ENCODE results near the gene SPDYE2.
"Not testable (repeated sequence)": the region's sequence is repeated elsewhere in the genome, so short reads cannot be mapped to it uniquely, and the experiment has no call there.

Gene SPDYE2

GRCh38 chr7:102611675-102612325 lies 60.8 kb downstream of the SPDYE2 start:
- H3K36me3 ChIP-seq (ENCODE audit: insufficient read depth, insufficient read length, low read length); H3K4me3 ChIP-seq (ENCODE audit: insufficient read length, low read depth); H3K27me3 ChIP-seq (ENCODE audit: insufficient read depth, insufficient read length); H3K4me1 ChIP-seq (ENCODE audit: insufficient read depth, insufficient read length); H3K9ac ChIP-seq (ENCODE audit: insufficient read length, low read depth); DNase-seq (ENCODE audit: low read depth, low spot score); H3K9me3 ChIP-seq (ENCODE audit: insufficient read depth, low read length): not testable (repeated sequence)
